Measurements from ENCODE around the gene CARNS1.

The CARNS1 gene

DNA sequence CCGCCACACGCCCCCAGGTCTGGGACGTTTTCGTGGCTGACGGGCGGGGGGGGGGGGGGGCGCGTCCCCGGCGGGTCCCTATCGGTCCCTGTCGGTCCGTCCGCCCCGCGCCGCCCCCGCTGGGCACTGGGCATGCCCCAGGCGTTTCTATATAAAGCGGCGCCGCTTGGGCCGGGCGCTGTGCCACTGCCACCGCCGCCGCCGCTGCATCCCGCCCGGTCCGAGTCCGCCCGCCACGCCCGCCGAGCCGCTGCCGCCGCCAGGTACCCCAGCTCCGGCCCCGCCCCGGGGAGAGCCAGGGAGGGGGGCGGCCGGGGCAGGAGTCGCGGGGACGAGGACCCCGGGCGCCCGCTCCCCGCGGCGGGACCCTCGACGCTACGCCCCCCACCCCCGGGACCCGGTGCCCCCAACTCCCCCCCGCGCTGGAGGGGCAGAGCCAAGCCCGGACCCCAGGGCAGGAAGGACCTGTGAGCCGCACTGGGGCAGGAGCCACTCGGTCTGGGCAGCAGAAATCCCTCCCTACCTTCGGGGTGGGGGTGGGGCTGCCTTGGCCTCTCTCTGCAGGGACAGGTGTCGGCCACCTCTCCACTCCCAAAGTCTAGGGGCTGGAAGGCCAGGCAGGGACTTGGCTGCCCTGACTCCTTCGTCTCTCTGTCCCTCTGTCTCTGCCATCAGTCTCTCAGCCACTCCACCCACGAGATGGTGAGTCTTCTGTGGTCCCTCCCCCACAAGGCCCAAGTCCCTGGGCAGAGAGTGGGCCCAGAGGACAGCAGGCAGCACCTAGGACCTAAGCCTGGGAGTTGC is at the start of gene CARNS1:
CARNS1 (plus strand) TSS at position 178 of the 804 bp plus-strand sequence; CDS start at position 700, 522 bp downstream.
- peak; percentile 39 for DNase-seq

DNA sequence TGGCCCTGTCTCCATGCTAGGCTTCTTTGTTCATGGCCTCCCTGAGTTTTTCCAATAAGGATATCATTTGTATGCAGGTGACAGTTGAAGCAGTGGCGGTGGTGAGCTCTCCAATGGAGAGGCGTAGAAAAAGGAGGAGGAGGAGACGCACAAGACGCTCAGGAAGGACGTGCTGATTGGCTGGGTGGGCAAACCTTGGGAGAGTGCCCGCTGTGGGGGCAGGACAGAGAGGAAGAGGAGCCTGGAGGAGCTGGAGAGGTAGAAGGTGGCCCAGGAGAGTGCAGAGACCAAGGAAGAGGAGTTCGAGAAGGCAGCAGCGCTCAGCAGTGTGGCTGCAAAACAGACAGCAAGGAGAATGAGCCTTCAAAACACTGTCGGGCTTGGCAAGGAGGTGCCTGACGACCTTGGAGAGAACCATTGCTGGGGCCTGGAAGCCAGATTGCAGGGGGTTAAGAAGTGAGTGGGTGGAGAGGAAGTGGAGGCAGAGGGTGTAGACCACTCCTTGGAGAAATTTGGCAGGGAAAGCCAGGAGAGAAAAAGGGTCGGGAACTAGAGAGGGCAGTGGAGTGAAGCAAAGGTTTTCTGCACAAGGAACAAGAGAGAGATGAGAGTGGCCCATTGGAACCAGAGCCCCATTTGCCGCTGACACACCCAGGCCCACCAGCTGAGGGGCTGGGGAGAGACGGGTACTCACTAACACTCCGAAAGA is 49.6 kb upstream of the CARNS1 start:
- no peak for DNase-seq

GRCh38 chr11:67366546-67366945 is 48.9 kb upstream of the CARNS1 start:
- no peak for DNase-seq

- DNase-seq, result no peak
Measured at GRCh38 chr11:67366961-67367760, 48.3 kb upstream of the CARNS1 start.

GRCh38 chr11:67367761-67368227 is 47.7 kb upstream of the CARNS1 start:
- DNase-seq, result no peak

GRCh38 chr11:67368621-67369020 is 46.9 kb upstream of the CARNS1 start:
- DNase-seq, result no peak

DNA sequence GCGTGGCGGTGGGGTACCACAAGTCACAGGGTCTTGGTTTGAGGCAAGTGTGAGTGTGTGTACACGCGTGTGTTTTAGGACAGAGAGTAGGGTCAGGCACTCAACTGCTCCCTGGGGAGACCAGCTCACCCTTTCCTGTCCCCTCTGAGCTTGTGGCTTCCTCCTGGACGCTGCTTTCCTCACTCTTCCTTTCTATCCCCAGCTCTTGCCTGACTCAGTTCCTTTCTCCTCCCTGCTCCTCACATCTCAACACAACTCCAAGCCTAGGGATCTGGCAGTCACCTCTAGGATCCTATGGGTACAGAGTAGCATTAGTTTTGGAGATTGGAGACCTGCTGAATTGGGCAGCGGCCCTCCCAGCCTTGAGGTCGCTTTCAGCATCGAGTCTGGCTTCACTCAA is 46.2 kb upstream of the CARNS1 start:
- no peak for DNase-seq

DNA sequence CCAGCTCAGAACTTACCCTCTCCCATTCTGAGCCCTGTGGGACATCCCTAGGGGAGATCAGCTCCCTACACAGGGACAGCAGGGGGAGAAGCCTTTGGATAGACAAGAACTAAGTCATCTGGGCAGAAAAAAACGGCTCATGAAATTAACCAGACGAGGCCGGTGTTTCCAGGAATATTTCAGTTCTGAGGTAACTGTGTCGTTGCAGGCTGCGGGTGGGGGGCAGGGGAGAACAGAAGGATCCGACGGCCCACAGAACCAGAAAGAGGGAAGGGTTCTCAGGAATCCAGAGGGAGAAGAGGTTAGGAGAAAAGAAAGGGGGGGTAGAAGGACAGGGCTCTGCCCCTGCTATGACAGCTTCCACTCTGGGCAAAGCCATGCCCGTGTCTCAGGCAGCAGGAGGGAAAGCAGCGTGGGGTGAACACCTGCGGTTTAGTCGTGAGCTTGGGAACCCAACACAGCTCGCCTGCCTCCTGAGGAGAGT is 45.6 kb upstream of the CARNS1 start:
- no peak for DNase-seq

- no peak for DNase-seq
Measured at GRCh38 chr11:67370351-67371076, 45.0 kb upstream of the CARNS1 start.

- DNase-seq, result peak; percentile 28
Measured at GRCh38 chr11:67371189-67371910, 44.1 kb upstream of the CARNS1 start.

DNA sequence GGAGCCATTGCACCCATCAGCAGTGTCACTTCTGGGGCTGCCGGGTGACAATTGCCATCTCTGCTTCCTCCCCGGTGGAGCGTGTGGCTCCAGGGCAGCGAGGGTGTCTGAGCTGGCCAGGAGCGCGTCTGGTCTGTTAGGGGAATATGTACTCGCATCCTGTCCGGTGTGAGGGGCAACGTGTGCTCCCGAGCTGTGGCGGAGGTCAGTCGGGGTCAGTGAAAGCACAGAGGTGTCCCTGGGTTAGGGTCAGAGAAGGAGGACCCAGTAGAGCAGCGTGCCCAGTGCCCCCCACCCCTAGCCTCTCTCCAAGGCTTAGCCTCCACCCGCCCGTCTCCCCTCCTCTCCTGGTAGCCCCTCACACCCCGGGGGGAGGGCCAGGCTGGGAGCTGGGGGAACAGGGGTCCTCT is 43.6 kb upstream of the CARNS1 start:
- DNase-seq, result no peak

- no peak for DNase-seq
Measured at GRCh38 chr11:67372321-67372992, 43.0 kb upstream of the CARNS1 start.

- peak; percentile 70 for DNase-seq
Measured at GRCh38 chr11:67372993-67373647, 42.4 kb upstream of the CARNS1 start, which contains the start of gene CLCF1. CLCF1 (minus strand) TSS chr11:67373598; CDS start chr11:67373539, 59 bp downstream.

DNA sequence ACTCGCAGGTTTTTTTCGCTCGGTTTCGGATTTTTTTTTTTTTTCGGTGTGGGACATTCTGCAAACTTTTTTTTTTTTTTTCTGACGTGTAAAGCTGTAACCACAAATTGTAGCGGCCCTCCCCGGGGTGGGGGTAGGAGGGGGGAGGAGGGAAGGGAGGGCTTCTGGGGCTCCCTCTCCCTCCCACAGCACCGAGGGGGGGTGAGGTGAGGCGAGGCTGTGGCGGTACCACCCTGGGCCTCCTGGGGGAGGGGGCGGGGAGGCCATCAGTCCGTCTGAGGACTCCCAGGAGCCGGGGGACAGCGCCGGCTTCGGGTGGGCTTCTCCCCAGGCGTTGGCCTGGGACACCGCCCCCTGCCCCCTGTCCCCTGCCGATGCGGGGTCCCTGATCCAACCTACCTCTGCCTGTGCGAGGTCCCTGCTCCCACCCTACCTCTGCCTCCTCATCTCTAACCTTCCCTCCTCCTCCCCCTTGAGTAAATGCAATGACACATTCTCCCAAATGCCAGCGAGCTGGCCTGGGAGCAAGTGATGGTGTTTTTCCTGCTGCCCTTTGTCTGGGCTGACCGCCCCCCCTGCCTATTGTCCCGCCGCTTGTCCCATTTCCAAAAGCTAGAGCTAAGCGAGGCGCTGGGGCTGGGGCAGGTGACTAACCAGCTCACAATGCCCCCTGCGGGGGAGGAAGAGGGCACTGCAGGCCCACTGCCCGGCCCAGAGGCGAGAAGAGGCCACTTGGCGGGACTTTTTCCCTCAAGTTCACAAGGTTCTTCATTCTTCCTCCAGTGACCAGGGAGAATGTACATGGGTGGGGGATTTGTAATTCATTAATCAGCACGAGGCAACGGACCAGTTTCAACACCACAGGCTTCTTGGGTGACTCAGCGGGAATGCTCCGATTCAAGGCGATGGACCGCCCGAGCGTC is 41.6 kb upstream of the CARNS1 start:
- peak; percentile 78 for DNase-seq

DNA sequence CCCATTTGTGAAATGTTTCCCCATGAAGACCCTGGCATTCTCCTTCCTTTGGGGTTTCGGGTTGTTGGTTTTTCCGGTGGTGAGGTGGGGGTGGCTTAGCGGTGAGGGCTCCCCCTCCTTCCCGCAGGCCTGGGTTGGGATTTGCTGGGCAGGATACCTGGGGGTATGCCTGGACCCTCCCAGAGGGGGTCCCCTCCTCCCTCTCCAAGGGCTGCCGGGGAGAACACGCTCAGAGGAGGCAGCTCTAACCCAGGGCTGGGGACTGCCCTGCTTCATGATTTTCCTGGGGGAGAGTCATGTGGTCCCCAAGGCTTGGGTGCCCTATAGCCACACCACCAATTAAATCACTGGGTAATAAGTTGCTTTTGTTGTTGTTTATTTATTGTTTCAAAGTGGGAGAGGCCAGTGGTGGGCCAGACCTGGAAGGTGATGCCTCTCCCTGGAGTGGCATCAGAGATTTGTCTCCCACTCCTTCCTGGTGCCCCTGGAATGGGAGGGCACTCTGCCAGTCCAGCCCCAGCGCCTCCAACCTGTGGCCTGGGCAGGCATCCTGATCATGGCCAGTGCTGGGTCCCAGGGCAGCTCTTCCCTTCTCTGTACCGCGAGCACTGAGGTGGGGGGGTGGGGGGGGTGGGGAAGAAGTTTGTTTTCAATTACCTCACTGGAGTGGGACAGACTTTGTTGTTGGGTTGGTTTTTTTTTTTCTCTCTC is 40.8 kb upstream of the CARNS1 start:
- no peak for DNase-seq

DNA sequence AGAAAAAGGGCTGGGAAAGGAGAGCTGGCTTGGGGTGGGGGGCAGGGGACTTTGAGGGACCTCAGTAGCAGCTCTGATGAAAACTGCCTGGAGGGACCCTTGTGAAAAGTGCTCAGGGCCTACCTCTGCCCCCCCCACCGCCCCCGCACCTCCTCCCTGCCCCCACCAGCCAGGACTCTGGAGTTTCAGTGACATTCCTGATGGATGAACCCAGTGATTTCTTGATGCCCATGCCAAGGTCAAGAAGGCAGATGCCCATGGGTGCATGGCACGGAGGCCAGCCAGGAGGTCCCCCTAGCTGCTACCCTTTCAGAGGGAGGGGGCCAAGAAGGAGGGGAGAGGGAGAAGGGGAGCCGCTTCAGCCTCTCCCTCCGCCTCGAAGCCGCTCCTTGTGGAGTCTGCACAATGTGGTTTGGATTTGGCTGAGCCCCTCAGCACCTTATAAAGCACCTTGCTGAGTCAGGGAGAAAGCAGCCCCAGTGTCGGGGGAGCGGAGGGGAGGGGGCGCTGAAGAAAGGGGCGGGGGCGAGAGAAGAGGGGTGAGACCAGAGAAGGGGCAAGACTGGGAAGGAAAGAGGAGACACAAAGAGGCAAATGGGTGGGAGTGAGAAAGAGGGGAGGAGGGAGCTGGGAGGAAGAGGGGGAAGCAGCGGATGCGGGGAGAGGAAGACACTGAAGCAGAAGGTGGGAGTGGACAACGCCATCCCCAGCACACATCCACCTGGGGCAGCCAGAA is 40.0 kb upstream of the CARNS1 start:
- DNase-seq, result no peak

GRCh38 chr11:67376063-67376820 is 39.2 kb upstream of the CARNS1 start:
- no peak for DNase-seq

All from RPMI8226 (cell line).